HG03159 (cell line): ENCODE data around the gene SMYD2.

Experiments used
- ATAC-seq: cut with Tn5 transposase; IDR thresholded peaks from one replicate; pipeline ENCODE4 v1.9.1; 2021; ENCODE audit warnings: mild to moderate bottlenecking, moderate library complexity; ENCODE audit not compliant: unreplicated experiment

The SMYD2 gene

GRCh38 chr1:214300149-214300780 is 19.3 kb downstream of the SMYD2 start:
- ATAC-seq = no peak

DNA sequence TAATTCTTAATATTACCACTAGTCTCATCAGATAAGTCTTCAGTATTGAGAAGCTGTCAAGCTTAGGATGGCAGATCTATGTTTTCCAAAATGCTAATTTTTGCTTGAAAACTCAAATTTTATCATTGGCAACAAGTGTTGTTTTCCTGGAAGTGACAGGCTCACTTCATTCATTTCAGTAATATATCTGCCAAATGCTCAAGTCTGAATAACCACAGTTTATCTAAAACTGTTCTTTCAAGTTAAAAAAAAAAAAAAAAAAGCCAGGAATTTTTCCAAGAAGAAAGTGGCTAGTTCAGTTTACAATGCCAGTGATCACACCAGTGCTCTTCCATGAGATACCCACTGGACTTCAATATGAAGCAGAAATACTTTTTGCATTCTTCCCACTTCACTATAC is 20.6 kb downstream of the SMYD2 start:
- ATAC-seq = no peak

GRCh38 chr1:214303141-214303930 is 22.4 kb downstream of the SMYD2 start:
- ATAC-seq = no peak

DNA sequence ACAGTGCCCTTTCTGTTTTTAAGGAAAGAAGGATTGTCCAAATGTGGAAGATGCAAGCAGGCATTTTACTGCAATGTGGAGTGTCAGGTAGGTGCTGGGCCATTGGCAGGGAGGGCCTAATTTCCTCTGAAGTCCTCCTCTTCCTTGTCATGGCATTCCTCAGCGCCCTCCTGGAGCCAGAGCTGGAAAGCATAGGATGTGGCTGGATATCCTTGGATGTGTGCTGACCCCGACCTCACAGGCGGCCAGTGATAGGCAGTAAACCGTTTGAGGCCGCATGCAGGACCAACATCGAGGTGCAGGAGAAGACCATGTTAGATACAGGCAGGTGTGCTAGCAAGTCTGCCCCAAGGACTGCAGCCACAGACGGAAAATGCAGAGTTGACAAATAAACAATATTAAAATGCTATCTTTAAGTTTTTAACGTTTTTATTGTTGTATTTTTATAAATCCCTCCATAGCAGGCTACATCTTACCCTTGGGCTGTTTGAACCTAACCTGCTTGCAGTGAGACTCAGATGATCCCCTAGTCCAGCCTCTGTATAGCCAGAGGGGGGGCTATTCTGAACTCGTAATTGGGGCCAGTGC is 24.3 kb downstream of the SMYD2 start:
- ATAC-seq = no peak

DNA sequence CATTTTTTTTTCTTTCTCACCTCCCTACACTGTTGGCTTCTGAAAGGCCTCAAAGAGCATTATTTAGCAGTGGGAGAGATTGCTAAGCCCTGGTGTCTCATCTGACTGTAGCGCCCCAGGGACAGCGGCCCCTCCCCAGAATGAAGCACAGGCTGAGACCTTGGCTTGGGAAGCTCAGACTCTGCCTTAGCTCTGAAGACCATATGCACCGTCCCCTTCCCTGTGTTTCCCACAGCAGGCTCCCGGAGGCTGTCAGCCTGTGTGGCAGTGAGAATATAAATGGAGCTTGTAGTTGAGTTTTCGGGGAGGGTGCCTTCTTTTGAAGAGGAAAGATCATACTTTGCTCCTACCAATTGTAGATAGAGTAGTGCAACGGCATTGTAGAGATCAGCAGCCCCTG is 25.3 kb downstream of the SMYD2 start:
- no peak for ATAC-seq

DNA sequence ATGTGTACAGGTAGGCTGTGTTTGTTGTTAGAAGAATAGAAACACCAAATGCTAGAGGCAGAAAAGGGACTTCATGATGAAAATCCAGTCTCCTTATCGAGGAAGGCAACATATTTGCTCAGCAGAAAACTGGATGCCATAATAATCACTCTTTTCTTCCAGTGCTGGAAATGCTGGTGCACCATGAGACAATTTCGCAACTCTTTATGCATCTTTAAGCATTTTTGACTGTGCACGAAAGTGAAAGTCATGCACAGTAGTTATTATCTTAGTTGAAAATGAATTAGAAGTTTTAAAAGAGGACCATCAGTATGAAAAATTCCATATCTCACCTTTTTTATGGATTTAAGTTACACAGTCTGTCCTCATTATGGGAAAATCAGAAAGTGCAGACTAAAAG is 29.1 kb downstream of the SMYD2 start:
- ATAC-seq = peak; percentile 68

- no peak for ATAC-seq
Observed at GRCh38 chr1:214310777-214311690, 30.1 kb downstream of the SMYD2 start.

GRCh38 chr1:214312530-214313051 is 31.6 kb downstream of the SMYD2 start:
- no peak for ATAC-seq

GRCh38 chr1:214314178-214314843 is 33.4 kb downstream of the SMYD2 start:
- ATAC-seq = no peak

- no peak for ATAC-seq
Observed at GRCh38 chr1:214316593-214316992, 35.6 kb downstream of the SMYD2 start.

- no peak for ATAC-seq
Observed at GRCh38 chr1:214317300-214317699, 36.3 kb downstream of the SMYD2 start.

- ATAC-seq = no peak
Observed at GRCh38 chr1:214317734-214318133, 36.8 kb downstream of the SMYD2 start.

- ATAC-seq = no peak
Observed at GRCh38 chr1:214318356-214318755, 37.4 kb downstream of the SMYD2 start.

DNA sequence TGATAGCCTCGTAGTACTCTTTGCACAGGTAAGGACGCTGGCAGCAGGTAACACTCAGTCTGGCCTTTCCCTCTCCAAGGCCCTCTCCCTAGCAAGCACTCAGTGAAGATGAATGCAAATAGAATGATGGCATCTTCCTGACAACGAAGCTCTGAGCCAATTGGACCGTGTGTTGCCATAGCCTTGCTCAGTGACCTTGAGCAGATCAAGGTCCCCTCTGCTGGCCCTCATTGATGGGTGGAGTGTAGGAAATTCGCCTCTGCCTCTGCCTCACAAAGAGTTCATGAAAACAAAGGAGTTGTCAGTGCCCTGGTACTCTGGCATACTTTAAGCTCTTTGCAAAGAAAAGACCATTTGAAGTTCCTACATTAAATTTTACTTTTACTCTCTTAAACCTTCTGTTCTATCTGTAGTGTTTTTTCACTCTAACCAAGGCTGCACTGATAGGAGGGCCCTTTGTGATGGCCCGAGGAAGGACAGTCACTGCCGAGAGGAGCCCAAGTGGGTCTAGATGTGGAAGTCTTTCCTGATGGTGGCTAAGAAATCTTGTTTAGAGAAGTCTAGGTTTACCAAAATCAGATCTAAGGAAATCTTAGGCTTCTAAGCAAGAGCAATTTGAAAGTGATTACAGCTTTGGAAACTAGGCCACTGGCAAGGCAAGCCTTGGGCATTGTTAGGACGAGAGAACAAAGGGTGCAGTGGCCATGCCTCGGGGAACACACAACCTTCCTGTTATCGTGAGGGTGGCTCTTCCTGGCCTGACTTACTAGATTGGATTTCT is 38.2 kb downstream of the SMYD2 start:
- no peak for ATAC-seq

- ATAC-seq = no peak
Observed at GRCh38 chr1:214319938-214320337, 39.0 kb downstream of the SMYD2 start.

DNA sequence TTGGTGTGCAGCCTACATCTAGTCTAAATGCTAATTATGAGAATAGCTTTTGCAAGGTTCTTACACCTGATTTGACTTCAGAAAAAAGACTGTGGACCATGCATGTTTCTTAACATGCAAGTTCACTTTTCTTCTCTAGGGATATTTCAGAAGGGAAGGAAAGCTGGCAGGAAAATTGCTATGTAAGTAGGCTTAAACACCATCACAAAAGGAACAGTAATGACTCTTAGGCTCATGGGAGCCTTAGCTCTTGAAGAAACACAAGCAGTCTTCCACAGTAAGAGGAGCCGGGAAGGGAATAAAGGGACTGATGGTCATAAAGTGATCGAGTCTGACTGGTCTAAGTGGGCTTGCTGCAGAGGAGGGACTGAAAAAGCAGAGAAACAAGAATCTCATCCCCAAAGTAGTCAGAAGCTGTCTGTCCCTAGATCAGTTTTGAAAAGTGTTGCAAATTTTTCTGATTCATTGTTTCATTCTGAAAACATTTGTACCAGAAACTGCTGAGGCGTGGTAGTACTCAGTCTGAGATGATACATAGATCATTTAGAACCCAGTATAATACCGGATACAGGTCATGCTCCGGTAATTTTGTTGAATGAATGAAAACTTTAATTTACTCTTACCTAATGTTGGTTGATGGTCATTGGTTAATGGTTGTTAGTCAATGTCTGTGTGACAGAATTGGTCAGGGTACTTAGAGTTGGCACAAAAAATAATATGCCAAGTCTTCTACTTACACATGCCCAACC is 40.9 kb downstream of the SMYD2 start:
- peak; percentile 74 for ATAC-seq

DNA sequence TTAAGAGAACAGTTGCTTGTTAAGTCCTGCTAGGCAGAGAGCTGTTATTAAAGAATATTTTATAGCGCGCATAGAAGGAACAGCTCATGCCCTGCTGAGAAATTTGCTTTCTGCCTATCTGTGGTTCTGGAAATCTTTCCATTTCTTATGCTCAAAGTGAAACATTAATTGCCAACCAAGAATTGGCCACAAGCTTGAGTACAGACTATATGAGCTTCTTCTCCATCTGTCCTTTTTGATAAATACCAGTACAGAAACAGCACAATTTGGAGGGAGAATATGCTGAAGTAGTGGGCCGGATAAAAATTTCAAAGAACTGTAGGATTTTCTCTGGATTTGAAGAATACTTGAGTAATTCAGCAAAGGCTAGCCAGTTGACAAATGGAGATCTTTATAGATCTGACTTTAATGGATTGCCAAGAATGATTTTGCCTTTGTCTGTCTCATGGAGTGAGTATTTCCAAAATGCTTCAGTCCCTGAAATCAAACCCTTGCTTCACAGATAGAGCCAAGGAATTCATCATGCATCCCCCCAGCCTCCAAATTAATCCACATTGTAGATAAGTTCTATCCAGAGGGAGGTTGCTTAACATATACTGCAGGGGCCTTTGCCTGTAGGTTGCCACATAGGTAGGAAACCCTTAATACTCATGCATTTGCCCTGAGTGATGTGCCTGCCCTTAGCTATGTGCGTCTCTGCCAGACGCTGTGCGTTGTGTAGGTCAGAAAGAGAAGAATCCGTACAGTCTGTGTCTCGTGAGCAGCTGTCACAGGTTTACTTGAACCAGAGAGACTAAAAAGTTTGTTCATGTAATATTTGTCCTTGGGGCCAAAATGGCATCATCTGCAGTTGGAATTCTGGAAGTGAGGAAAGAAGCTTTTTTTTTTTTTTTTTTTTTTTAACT is 44.2 kb downstream of the SMYD2 start:
- no peak for ATAC-seq

DNA sequence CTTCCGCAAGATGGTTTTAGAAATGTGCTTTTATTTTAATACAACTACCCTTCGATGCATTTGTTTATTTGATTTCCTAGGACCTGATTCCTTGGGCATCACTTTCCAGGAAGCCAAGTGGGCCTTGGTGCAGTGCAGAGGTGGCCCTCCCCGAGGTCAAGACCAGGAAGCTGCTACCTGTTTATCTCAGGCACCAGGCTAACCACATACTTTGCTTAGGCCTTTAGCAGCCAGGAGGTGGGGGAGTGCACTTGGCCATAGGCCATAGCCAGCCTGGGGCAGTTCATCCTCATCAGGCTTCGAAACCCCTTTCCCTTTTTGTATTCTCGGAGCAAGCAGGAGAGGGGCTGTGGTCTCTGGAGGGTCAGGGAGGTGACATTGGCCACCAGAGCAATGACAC is 45.4 kb downstream of the SMYD2 start:
- no peak for ATAC-seq
